ENCODE results near the gene ASB4.
"Not testable (repeated sequence)": the region's sequence is repeated elsewhere in the genome, so short reads cannot be mapped to it uniquely, and the experiment has no call there.

ASB4 gene

DNA sequence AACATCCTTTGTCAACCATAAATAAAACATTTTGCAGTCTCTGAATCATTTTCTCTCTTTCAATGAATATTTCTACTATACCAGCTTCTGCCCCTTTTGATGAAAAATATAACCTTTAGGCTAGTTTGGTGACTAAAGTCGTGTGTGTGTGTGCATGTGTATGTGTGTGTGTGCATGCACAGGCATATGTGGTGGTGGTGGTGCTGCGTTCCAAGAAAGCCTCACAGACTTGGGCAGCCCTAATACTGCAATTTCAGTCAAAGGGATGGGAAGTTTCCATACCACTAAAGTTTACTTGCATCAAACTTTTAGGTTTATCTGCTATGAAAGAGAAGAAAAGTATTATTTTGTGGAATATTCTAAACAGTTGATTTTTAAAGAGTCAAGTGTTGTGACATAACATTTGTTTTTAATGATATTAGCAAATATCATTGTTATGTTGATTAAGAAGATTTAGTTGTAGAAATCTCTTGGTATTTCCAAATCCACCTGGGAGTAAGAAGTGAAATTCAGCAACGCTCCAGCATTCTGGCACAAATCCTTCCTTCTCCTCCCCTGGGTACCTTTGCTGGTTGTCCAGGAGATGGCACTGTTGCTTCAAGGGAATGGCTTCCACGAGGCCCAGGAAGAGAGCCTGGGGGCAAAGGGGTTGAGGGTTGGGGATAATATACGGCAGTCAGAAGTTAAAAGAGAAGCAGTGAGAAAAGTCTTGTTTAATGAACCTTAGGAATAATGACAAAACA is 41.5 kb downstream of the ASB4 start:
- no peak for DNase-seq

GRCh38 chr7:95527776-95528250 is 42.1 kb downstream of the ASB4 start:
- no peak for DNase-seq

DNA sequence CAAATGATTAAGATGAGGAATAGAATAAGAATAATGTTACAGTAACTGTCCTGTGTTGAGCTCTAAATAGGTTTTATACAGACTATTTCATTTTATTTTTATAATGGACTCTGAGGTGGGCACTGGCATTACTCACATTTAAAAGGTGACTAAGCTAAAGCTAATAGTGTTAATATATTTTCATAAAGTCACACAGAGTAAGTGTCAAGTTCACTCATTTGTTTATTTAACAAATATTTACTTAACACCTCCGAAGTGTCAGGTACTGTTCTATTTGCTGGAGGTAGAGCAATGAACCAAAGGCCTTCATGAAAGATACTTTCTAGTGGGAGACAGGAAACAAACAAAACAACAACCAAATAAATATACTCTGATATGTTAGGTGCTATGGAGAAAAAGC is 44.0 kb downstream of the ASB4 start:
- no peak for DNase-seq

DNA sequence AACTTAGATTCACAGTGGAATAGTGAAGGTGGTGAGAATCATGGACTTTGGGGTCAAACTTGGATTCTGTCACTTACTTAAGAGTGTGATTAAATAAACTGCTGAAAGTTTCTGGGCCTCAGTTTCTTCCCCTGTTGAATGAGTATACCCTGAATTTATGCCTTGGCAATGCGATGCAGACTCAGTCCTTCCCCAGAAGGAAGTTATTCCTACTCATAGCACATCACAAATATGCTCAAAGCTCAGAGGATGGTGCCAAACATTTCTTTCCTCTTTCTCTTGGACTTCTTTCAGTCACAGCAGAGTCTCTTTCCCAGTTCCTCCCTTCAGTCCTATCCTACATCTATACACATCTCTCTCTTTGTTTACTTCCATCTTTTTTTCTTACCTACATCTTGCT is 45.1 kb downstream of the ASB4 start:
- no peak for DNase-seq

- DNase-seq: no peak
Observed at GRCh38 chr7:95531605-95532219, 46.0 kb downstream of the ASB4 start.

GRCh38 chr7:95534796-95535195 is 49.1 kb downstream of the ASB4 start:
- no peak for DNase-seq

DNA sequence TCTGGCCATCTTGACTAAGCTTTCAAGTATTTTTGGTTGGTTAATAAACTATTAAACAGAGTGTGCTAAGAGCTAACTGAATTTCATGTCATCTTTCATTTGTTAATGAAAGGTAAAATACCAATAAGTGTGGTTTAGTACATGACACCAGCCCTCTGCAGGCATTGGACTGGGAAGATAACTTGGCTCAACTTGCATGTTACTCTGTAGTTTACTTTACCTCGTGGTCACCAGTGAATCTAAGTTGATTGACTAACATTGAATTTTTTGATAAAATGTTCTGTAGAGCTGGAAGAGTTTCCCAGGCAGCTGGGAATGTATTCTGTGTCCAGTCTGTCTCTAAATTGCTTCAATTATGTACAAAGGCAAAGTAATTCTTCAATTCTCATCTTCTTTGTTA is 49.9 kb downstream of the ASB4 start:
- DNase-seq: no peak

DNA sequence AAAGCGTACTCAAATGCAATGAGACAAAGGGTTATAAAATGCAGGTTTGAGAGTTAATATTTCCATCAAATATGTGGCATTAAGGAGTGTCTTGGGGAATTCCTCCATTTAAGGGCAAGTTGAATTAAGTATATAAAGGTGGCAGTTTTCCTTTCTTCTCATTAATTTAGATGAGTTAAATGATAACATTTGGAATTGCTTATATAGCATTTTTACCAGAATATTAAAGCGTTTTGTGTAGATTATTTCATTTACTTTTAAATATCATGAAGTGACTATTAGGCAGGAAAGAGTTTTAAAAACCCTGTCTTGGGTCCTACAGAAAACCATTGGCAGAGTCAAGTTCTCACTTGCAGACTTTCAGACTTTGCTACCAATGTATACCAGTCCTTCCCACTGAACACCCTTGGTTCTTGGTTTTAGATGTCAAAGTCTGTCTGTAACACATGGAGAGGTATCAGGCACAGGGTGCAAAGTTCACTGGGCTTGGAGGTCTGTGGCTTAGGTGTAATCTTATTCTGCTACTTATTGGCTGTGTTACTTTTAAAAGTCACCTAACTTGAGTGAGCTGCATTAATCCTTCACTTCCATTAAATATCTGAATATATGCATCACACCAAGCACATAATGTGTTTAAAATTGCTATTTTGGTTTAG is 51.0 kb downstream of the ASB4 start:
- DNase-seq: no peak

GRCh38 chr7:95537468-95537867 is 51.7 kb downstream of the ASB4 start:
- no peak for DNase-seq

DNA sequence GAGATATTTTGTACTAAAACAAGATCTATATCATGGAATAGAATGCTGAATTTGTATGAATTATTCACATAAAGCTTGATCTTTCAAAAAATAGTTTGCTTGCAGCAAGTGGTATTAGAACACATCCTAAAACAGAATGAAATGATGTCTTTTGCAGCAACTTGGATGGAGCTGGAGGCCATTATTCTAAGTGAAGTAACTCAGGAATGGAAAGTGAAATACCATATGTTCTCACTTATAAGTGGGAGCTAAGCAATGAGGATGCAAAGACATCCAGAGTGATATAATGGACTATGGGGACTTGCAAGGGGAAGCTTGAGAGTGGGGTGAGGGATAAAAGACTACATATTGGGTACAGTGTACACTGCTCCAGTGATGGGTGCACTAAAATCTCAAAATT is 53.7 kb downstream of the ASB4 start:
- DNase-seq: no peak

DNA sequence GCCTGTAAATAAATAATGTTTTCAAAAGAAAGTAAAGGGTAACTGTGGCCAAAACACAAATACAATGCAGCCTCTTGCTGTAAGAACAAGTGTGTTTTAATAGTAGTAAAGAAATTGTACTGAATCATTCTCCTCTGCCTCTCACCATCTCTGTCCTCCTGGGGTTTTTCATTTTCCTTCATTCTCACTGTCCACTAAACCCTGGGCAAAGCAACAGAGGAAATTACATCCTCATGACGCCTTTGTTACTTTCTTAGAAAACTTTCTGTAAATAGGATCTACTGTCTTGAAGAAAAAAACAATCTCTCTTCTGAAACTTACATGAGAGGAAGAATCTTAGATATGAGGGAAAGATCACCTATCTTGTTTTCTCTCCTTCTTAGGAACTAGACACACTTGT is 54.6 kb downstream of the ASB4 start:
- no peak for DNase-seq

GRCh38 chr7:95543312-95543711 is 57.6 kb downstream of the ASB4 start:
- DNase-seq: no peak

DNA sequence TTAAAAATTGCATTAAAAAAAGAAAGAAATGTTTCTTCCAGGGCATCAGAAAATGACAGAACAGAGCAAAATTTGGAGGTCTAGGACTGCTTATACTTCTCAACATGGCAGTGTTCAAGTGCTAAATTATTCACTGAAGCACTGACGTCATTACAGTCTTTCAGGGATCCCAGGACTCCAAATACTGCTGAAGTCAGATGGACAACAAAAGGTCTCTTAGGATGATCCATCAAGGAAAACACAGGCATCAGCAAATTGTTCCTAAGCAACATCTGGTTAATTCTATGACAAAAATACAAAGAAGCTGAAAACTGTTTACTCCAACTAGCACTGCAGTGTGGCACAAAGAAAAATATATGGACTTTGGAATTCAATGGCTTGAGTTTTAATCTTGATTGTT is 58.4 kb downstream of the ASB4 start:
- DNase-seq: no peak

DNA sequence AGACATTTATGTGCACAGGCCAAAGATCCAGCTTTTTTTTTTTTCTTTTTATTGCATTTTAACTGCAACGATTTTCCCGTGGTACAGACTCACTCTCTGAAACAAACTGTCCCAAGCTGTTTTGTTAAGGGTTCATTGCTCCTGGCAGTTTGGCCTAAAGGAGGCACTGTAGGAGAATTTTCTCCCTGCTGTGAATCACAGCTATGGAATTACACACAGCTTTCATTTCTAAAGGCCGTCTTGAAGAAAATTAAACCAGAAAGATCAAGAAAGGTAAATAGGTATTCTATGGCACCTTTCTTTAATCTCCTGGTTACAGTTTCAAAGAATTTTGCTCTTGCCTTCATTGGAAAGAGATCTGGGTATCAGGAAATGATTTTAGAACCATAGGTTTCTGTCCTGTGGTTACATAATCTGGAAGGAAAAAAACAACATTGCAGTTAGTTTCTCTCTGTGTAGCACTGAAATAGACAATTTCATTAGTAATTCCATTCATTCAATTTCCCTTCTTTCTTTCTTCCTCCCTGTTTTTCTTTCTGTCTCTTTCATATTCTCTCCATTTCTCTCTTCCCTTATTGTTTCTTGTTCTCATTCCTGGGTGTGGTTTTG is 59.4 kb downstream of the ASB4 start:
- no peak for DNase-seq

GRCh38 chr7:95545673-95546072 is 59.9 kb downstream of the ASB4 start:
- DNase-seq: no peak

- DNase-seq: no peak
Observed at GRCh38 chr7:95546647-95547046, 60.9 kb downstream of the ASB4 start.

- DNase-seq: no peak
Observed at GRCh38 chr7:95547361-95548348, 61.9 kb downstream of the ASB4 start.

DNA sequence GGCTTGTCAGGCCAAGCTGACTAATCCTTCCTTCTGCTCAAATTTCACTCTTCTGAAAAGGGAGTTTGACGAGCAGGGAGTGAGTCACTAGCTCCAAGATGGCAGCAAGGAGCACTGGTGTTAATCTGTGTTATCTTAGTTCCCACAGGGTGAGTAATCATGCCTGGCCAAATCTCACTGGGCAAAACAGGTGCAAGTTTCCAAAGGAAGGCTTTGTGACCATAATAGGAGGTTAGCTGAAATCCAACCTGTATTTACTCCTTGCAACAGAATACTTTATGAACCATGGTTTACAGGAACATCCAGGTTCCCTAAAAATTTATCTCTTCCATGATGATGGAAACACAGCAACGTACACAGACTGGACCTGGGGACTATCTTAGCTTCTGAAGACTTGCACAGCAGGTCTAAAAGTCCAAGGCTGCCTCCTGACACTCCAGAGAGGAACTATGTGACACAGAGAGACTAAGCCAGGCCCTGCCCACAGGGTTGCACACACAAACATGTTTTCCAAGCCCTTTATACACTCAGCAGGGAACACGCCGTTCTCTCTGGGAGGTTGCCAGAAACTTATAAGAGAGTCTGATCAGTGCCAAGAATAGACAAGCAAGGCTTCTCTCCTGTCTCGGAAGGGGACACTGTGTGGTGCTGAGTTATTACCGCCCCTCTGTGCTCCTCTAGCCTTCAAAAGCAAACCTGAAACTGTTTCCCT is 64.2 kb downstream of the ASB4 start:
- DNase-seq: no peak

DNA sequence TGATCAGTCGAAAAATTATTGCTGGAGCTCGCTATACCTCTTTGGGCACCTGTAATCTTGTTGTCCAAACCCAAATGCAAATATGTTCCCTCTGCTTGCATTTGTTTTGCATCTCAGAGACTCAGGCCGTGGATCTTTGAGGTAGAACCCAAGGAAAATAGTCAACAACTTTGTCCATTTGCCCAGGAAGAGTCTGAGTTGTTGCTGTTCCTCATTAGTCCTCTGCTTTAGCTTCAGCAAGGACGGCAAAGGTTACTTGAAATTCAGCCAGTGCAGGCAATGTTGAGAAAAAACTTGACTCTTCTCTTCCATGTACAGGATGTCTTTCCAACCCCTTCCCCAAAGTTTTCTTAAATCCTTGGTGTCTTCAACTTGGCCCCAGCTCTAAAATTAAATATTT is 64.8 kb downstream of the ASB4 start:
- DNase-seq: no peak

- DNase-seq: not testable (repeated sequence)
Observed at GRCh38 chr7:95552010-95552926, 66.5 kb downstream of the ASB4 start.

GRCh38 chr7:95553939-95554338 is 68.2 kb downstream of the ASB4 start:
- no peak for DNase-seq
